IMR-90 (cell line): Measurements from ENCODE around the gene FAM168A. TPM values are rescaled to one million over a fixed set of nuclear protein-coding genes. Genes with fewer than 3 reads are reported as not detected.

Experiments
- ATAC-seq: fragments of 200-7000 bp; cut with Tn5 transposase; 2 replicates; pipeline ENCODE4 v1.9.1; 2020; ENCODE audit warnings: low read depth, mild to moderate bottlenecking, moderate library complexity
- BruUV-seq: library from RNA; stranded (reverse); fragments of 400-500 nt; replicated peaks from 2 replicates; lab custom pipeline; 2021; lab: Mats Ljungman, UMichigan
- CTCF ChIA-PET: fragments of 300-600 bp; formaldehyde crosslinking; extraction: SDS; loops from one replicate; lab custom pipeline; 2021; ENCODE audit warnings: antibody characterized with exemption; lab: Yijun Ruan, JAX
- POLR2A ChIA-PET: fragments of 300-600 bp; sonication (Branson Sonifier 250); formaldehyde crosslinking; loops from one replicate; lab custom pipeline; 2022; ENCODE audit warnings: antibody characterized with exemption; ENCODE audit not compliant: unreplicated experiment; lab: Charles Lee
- DNase-seq: peaks from one replicate; pipeline ENCODE4 v3.0.0; 2013
- H2AFZ ChIP-seq: replicated peaks from 2 replicates; pipeline ENCODE3; 2013; ENCODE audit warnings: low read length, mild to moderate bottlenecking; ENCODE audit not compliant: poor library complexity
- H2AK5ac ChIP-seq: 2 replicates; pipeline ENCODE4 v1.6.1; 2013; ENCODE audit warnings: low read depth, low read length, inconsistent platforms
- H2AK9ac ChIP-seq: replicated peaks from 2 replicates; pipeline ENCODE3; 2013; ENCODE audit warnings: mild to moderate bottlenecking, low read depth, low read length, moderate library complexity; ENCODE audit not compliant: poor library complexity
- H2BK120ac ChIP-seq: 2 replicates; pipeline ENCODE4 v1.6.1; 2013; ENCODE audit warnings: low read depth, low read length, inconsistent platforms
- H2BK15ac ChIP-seq: 3 replicates; pipeline ENCODE4 v1.6.1; 2013; ENCODE audit warnings: low read depth, low read length, inconsistent platforms
- H2BK20ac ChIP-seq: 2 replicates; pipeline ENCODE4 v1.6.1; 2013; ENCODE audit warnings: low read depth, mild to moderate bottlenecking, inconsistent platforms, low read length, moderate library complexity
- H2BK5ac ChIP-seq: 2 replicates; pipeline ENCODE4 v1.6.1; 2013; ENCODE audit warnings: mild to moderate bottlenecking, low read depth, low read length, inconsistent platforms; ENCODE audit not compliant: poor library complexity, severe bottlenecking
- H3K14ac ChIP-seq: replicated peaks from 2 replicates; pipeline ENCODE4 v1.6.1; 2013; ENCODE audit warnings: low read depth, low read length, inconsistent platforms
- H3K18ac ChIP-seq: 2 replicates; pipeline ENCODE4 v1.6.1; 2013; ENCODE audit warnings: low read depth, low read length, control low read depth
- H3K23ac ChIP-seq: 2 replicates; pipeline ENCODE4 v1.6.1; 2013; ENCODE audit warnings: low read depth, low read length, inconsistent platforms
- H3K27ac ChIP-seq: 2 replicates; pipeline ENCODE4 v1.5.1; 2013; ENCODE audit warnings: mild to moderate bottlenecking, control low read depth, low read length; ENCODE audit not compliant: insufficient read depth
- H3K27me3 ChIP-seq: 2 replicates; pipeline ENCODE4 v1.6.1; 2013; ENCODE audit warnings: low read length; ENCODE audit not compliant: control insufficient read depth, insufficient read depth
- H3K36me3 ChIP-seq: 2 replicates; pipeline ENCODE4 v1.6.1; 2013; ENCODE audit warnings: low read length, mixed read lengths; ENCODE audit not compliant: control insufficient read depth, insufficient read depth
- H3K4ac ChIP-seq: 2 replicates; pipeline ENCODE4 v1.6.1; 2013; ENCODE audit warnings: low read depth, low read length, inconsistent platforms
- H3K4me1 ChIP-seq: 2 replicates; pipeline ENCODE4 v1.6.1; 2013; ENCODE audit warnings: low read length, mixed read lengths; ENCODE audit not compliant: control insufficient read depth, insufficient read depth
- H3K4me2 ChIP-seq: 2 replicates; pipeline ENCODE4 v1.6.1; 2013; ENCODE audit warnings: low read depth, mild to moderate bottlenecking, control low read depth, low read length, moderate library complexity
- H3K4me3 ChIP-seq: 2 replicates; pipeline ENCODE4 v1.5.1; 2013; ENCODE audit warnings: low read depth, mild to moderate bottlenecking, control low read depth, low read length, moderate library complexity; ENCODE audit not compliant: insufficient read depth
- H3K56ac ChIP-seq: 2 replicates; pipeline ENCODE4 v1.6.1; 2013; ENCODE audit warnings: low read length, inconsistent platforms; ENCODE audit not compliant: insufficient read depth; ENCODE audit errors: extremely low read depth
- H3K79me1 ChIP-seq, 2 experiments: 2 replicates each; pipeline ENCODE4 v1.6.1; 2013; ENCODE audit warnings: low read length in 2 of 2, inconsistent platforms in 1 of 2, low read depth in 1 of 2
- H3K9ac ChIP-seq: 2 replicates; pipeline ENCODE4 v1.6.1; 2013; ENCODE audit warnings: low read depth, low read length, control low read depth
- H3K9me1 ChIP-seq: 2 replicates; pipeline ENCODE4 v1.6.1; 2013; ENCODE audit warnings: low read length, inconsistent platforms; ENCODE audit not compliant: insufficient read depth
- H3K9me3 ChIP-seq: 2 replicates; pipeline ENCODE4 v1.6.1; 2013; ENCODE audit warnings: low read length; ENCODE audit not compliant: control insufficient read depth, insufficient read depth
- H4K20me1 ChIP-seq: 2 replicates; pipeline ENCODE4 v1.6.1; 2013; ENCODE audit warnings: low read length, inconsistent platforms; ENCODE audit not compliant: insufficient read depth
- H4K5ac ChIP-seq: 2 replicates; pipeline ENCODE4 v1.6.1; 2013; ENCODE audit warnings: mild to moderate bottlenecking, low read depth, low read length, control low read depth
- H4K8ac ChIP-seq, 2 experiments: 2 replicates each; pipeline ENCODE4 v1.6.1; 2013; ENCODE audit warnings: low read depth in 2 of 2, low read length in 2 of 2, control low read depth in 1 of 2, inconsistent platforms in 1 of 2
- H4K91ac ChIP-seq: 2 replicates; pipeline ENCODE4 v1.6.1; 2013; ENCODE audit warnings: low read depth, low read length, inconsistent platforms; ENCODE audit not compliant: insufficient read depth
- SMC3 ChIP-seq: fragments of 150-350 bp; IDR thresholded peaks from 2 replicates; pipeline ENCODE4 v1.6.1; 2016; ENCODE audit warnings: low read depth, mild to moderate bottlenecking, antibody characterized with exemption, low read length, moderate library complexity
- WGBS, 2 experiments: methylation state at CpG; one replicate each; pipeline versions ENCODE4 v1.1.5 to v1.1.7; 2013; ENCODE audit warnings: missing lambda C conversion rate in 2 of 2; ENCODE audit not compliant: insufficient read length in 1 of 2; ENCODE audit errors: extremely low coverage in 2 of 2; 5-methylcytosine and 5-hydroxymethylcytosine counted together
- dilution Hi-C: fragments of 300-500 bp; cut with HindIII; formaldehyde crosslinking; loops from one replicate; pipeline ENCODE4 v1.14.3; 2018; ENCODE audit warnings: low sequenced_read_pairs; ENCODE audit not compliant: unreplicated experiment
- in situ Hi-C: fragments of 300-500 bp; cut with MboI; formaldehyde crosslinking; loops from 3 replicates; pipeline ENCODE4 v1.14.3; 2019; ENCODE audit warnings: low sequenced_read_pairs, inconsistent platforms, mixed read lengths
- intact Hi-C: fragments of 100-400 bp; cut with micrococcal nuclease; formaldehyde crosslinking; loops from 2 replicates; pipeline ENCODE4 v1.10.0; 2022
- polyA plus RNA-seq, 3 experiments: library from polyadenylated mRNA; depleted of rRNA; stranded (reverse); fragments of >200 nt; gene quantifications; 2 replicates each; pipeline ENCODE4 v1.2.3, GENCODE V29; 2012; ENCODE audit warnings: low replicate concordance in 1 of 3
- total RNA-seq: library from RNA; depleted of rRNA; stranded (reverse); fragments of >200 nt; gene quantifications from 2 replicates; pipeline ENCODE4 v1.2.3, GENCODE V29; 2012
- TF ChIP-seq, protein P1 (sequence below): fragments of 150-350 bp; IDR thresholded peaks from 2 replicates; pipeline ENCODE4 v1.6.1; 2017; ENCODE audit warnings: mild to moderate bottlenecking, antibody characterized with exemption, low read length, low read depth
- TF ChIP-seq, protein P2 (sequence below): conservative IDR thresholded peaks from 2 replicates; pipeline ENCODE4 v1.5.1; 2012; ENCODE audit warnings: mild to moderate bottlenecking, low read depth, low read length, improper control_type of control experiment

The FAM168A gene
- total and polyA plus RNA-seq, 2 of the 4 experiments (the other 2 are of a cell fraction) = 13.1 to 22.8 TPM

DNA sequence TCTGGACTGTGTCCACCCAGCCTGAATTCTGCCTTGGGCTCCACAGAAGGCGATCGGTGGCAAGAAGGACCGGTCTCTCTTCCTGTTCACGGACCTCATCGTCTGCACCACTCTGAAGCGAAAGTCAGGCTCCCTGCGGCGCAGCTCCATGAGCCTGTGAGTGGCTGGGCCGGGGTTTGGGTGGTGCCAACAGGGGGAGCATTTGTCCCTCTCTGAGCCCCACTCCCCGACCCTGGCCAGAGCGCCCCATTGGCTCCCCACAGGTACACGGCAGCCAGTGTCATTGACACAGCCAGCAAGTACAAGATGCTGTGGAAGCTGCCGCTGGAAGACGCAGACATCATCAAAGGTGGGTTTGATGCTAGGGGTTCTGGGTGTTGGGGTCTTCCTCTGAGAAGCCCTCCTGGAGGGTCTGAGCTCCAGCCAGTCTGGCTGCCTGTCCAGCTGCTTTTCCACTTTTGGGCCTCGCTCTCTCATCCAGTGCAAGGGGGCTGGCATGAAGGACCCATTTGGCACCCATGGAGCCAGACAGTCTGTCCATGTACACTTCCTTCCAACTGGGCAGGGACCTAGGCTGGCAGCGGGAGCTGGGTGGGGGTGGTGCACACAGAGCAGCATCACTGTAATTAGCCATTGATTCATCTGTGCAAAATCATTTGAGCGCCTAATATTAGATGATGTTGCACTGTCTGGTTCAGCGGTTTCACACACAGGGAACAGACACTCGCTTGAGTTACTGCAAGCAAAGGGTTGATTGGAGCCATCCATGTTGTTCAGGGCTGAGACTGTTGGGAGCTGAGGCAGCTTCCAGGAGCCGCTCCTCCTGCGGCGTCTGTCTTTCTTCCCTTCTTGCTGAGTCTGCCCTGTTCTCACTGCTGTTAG, 240.7 kb downstream of the FAM168A start:
- H3K56ac ChIP-seq = no peak overlapping the region
- no peak overlapping the region; the same call in 1 of the 2 replicates for H3K4ac ChIP-seq
- H2BK20ac ChIP-seq = no peak overlapping the region
- POLR2A ChIA-PET = no interaction called here
- H2BK5ac ChIP-seq = no peak overlapping the region
- H3K36me3 ChIP-seq = peaks cover 78% of the 10 kb centered on the region
- no peaks in the 10 kb centered on the region for H3K27me3 ChIP-seq
- dilution Hi-C loops = no loop called here
- H3K9me1 ChIP-seq = peaks cover 10% of the 10 kb centered on the region
- peak overlapping the region; percentile 14 for H2AFZ ChIP-seq
- ATAC-seq (no peak), DNase-seq (no peak)
- no peak overlapping the region; the same call in 1 of the 2 replicates for H3K23ac ChIP-seq
- H3K27ac ChIP-seq = no peak overlapping the region
- no peak overlapping the region for H2BK120ac ChIP-seq
- H2AK5ac ChIP-seq = no peak overlapping the region
- peak overlapping the region; percentile 74 for H2AK9ac ChIP-seq
- in situ Hi-C loops = no loop called here
- no peak overlapping the region for H3K4me3 ChIP-seq
- no peak overlapping the region for H4K91ac ChIP-seq
- no peak overlapping the region for H3K14ac ChIP-seq
- no peak overlapping the region for H4K5ac ChIP-seq
- H3K79me1 ChIP-seq = peaks cover 18 to 72% of the 10 kb centered on the region in 2 experiments
- H3K18ac ChIP-seq = no peak overlapping the region
- H4K20me1 ChIP-seq = peaks cover 48% of the 10 kb centered on the region
- no peak overlapping the region for H3K9ac ChIP-seq
- intact Hi-C loops = no loop called here
- H4K8ac ChIP-seq = no peak overlapping the region
- H3K4me1 ChIP-seq = peaks cover 9% of the 10 kb centered on the region; the same call in 1 of the 2 replicates
- H3K4me2 ChIP-seq = no peak overlapping the region
- TF ChIP-seq SMC3 = no peak
- TF ChIP-seq, protein P1, sequence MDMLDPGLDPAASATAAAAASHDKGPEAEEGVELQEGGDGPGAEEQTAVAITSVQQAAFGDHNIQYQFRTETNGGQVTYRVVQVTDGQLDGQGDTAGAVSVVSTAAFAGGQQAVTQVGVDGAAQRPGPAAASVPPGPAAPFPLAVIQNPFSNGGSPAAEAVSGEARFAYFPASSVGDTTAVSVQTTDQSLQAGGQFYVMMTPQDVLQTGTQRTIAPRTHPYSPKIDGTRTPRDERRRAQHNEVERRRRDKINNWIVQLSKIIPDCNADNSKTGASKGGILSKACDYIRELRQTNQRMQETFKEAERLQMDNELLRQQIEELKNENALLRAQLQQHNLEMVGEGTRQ = no peak
- TF ChIP-seq, protein P2, sequence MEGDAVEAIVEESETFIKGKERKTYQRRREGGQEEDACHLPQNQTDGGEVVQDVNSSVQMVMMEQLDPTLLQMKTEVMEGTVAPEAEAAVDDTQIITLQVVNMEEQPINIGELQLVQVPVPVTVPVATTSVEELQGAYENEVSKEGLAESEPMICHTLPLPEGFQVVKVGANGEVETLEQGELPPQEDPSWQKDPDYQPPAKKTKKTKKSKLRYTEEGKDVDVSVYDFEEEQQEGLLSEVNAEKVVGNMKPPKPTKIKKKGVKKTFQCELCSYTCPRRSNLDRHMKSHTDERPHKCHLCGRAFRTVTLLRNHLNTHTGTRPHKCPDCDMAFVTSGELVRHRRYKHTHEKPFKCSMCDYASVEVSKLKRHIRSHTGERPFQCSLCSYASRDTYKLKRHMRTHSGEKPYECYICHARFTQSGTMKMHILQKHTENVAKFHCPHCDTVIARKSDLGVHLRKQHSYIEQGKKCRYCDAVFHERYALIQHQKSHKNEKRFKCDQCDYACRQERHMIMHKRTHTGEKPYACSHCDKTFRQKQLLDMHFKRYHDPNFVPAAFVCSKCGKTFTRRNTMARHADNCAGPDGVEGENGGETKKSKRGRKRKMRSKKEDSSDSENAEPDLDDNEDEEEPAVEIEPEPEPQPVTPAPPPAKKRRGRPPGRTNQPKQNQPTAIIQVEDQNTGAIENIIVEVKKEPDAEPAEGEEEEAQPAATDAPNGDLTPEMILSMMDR = no peak
- CTCF ChIA-PET = interaction anchor here (0.5 kb wide), 1 partner anchor 238 kb away, joined by 3 read pairs; no protein-coding TSS in a partner anchor
- no peak overlapping the region for H2BK15ac ChIP-seq
- no peaks in the 10 kb centered on the region for H3K9me3 ChIP-seq
- 100% methylated on average over 5 of the region's 22 CpGs; no CpG with 5 or more reads in 1 of the 2 experiments for WGBS, 2 experiments
- BruUV-seq = no TSS peak
